Skeletal muscle cell (primary cell): Measurements from ENCODE around the gene MACROD1.

Experiments
- DNase-seq: peaks from one replicate; pipeline ENCODE4 v3.0.0-alpha.2; 2010; ENCODE audit warnings: low read depth
- H3K4me3 ChIP-seq: 2 replicates; pipeline ENCODE4 v1.5.1; 2011; ENCODE audit warnings: low read depth, mild to moderate bottlenecking, control low read depth, low read length, moderate library complexity

The MACROD1 gene, protein sequence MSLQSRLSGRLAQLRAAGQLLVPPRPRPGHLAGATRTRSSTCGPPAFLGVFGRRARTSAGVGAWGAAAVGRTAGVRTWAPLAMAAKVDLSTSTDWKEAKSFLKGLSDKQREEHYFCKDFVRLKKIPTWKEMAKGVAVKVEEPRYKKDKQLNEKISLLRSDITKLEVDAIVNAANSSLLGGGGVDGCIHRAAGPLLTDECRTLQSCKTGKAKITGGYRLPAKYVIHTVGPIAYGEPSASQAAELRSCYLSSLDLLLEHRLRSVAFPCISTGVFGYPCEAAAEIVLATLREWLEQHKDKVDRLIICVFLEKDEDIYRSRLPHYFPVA

DNA sequence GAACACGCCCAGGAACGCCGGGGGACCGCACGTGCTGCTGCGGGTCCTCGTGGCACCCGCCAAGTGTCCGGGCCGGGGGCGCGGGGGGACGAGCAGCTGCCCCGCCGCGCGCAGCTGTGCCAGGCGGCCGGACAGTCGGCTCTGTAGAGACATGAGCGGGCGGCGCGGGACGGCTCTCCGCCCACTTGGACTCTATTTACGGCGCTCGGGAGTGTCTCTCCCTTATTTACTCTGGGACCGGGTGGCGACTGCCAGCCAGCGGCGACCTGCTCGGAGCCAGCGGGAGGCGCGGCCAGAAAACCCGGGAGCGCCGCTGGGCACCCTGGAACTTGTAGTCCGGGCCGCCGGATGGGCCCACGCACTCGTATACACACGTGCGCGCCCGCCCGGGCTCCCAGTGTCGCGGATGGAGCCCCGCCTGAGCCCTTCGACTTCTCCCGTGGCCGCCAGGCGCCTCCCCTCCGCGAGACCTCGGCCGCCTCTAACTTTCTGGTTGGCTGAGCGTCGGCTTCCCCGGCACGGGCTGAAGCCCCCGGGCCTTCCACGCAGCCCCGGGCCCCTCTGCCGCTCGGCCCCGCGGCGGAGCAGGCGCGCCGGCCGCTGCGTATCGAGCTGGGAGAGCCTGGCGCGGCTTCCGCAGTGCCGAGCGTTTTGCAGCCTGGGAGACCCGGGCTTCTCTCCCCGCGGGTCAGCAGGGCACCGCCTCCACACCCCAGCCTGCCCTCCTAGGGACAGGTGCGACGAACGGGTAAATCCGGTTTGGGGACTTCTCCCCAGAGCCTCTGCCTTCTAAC, at the start of gene MACROD1:
MACROD1 (minus strand) TSS at position 272 of the 794 bp plus-strand sequence; CDS start at position 153, 119 bp downstream.
- DNase-seq, result peak; percentile 31
- peak within 1 kb of the TSS; percentile 69 for H3K4me3 ChIP-seq

DNA sequence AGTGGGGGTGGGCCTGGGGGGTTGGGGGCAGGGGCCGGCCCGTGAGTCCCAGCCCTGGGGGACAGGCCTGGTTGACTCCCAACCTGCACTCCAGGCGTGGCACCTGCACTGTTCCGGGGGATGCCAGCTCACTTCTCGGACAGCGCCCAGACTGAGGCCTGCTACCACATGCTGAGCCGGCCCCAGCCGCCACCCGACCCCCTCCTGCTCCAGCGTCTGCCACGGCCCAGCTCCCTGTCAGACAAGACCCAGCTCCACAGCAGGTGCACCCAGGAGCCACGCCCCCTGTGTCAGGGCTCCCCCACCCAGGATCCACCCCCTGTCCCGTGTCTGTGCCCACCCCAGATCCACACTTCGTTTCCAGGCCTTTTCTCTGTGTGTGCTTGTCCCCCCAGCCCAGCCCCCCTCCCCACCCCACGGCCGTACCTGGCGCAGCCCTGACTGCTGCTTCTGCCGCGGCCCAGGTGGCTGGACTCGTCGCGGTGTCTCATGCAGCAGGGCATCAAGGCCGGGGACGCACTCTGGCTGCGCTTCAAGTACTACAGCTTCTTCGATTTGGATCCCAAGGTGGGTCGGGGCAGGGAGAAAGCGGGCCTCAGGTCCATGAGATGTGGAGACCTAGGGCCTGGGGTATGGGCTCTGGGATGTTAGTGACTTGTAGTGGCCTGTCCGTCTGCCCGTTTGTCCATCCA, 45.4 kb upstream of the MACROD1 start:
- DNase-seq, result no peak
- H3K4me3 ChIP-seq, result no peak overlapping the region

DNA sequence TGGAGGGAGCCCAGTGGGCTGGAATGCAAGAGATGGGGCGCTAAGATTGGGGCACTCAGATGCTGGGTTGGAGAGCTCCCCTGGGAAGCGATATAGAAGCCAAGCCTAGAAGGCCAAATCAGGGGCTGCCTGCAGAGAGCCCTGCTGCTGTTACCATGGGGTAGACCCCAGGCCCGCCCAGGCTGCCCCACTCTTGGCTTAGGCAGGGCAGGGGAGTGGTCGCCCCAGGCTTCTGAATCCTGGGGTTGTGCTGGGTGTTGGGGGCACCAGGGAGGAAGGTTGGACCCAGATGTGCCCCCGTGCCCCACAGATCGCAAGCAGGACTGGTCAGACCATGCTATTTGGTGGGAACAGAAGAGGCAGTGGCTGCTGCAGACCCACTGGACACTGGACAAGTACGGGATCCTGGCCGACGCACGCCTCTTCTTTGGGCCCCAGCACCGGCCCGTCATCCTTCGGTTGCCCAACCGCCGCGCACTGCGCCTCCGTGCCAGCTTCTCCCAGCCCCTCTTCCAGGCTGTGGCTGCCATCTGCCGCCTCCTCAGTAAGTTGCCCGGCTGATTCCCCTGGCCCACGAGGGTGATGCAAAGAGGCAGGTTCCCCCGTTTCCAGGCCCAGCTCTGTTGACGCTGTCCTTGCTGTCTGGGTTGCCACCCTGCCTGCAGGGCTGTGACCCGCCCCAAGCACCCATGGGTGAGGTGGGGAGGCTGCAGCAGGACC, 44.5 kb upstream of the MACROD1 start:
- no peak overlapping the region for H3K4me3 ChIP-seq

DNA sequence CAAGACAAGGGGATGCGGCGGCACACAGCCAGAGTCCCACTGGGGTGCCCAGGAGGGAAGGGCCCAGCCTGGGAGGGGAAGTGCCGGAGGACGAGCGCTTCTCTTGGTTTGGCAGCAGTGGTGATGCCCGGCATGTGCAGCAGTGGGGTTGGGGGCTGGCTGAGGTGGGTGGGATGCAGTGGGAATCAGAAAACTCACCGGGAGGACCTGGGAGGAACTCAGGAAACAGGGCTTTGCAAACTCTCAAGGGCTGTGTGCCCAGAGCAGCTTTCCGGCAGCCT, 43.6 kb upstream of the MACROD1 start:
- no peak for DNase-seq
- H3K4me3 ChIP-seq, result no peak overlapping the region

More for the DNA sequence above, 44.5 kb upstream of the MACROD1 start:
- no peak for DNase-seq

DNA sequence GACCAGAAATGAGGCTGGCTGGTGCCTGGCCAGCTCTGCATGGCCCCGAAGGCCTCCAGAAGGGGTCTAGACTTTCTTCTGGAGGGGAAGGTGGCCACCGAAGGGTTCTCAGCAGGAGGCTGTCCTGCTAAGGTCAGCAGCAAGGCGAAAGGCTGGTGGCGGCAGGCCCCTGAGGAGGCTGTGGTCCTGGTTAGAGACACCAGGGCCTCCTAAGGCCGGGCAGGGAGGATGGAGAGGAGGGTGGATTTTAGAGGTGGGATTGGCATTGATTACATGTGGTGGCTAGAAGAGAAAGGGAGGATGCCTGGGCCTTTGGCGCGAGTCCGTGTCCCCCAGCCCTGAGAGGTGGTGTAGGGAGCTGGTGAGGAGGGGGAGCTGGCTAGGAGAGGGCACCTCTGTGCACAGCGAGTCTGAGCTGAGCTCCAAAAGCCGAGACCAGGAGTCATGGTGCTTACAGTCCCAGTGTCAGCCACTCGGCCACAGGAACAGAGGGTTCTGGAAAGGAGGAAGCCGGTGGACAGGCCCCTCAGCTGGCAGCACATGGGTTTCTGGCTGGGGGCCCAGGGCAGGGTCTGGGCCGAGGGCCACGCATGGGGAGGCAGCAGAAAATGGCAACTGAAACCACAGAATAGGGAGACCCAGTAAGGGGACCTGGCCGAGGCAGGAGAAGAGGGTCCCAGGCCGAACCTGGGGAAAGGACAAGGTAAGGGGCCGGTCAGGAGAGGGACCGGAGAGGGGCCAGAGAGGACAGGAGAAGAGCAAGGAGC, 43.1 kb upstream of the MACROD1 start:
- no peak for DNase-seq

DNA sequence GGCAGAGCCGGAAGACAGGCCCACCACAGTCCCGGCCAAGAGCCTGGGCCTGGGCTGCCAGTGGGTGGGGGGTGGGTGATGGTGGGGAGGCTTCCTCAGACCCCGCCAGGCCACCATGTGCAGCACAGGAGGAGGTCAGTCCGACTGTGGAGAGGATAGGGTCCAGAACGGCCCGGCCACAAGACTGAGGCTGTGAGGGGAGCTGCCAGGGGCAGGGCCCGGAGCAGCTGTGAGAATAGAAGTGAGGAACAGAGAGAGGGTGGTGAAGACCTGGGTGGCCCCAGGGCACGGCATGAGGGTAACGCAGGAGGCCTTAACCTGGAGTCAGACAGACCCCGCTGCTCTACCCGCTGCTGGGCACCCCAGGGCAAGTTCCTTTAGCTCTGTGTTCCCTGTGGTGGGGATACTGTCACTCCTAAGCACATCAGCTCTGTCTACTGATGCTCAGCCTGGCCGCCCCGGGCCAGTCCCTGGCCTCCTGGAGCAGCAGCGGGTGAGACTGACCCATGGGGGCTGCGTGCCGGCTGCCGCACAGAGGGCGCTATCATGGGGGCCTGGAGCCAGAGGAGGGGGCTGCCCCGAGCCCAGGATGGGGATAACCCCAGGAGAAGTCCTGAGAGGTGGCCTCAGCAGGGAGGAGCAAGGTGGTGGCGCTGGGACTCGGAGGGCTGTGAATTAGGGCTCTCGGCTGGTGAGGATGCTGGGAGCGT, 42.3 kb upstream of the MACROD1 start:
- DNase-seq, result no peak
- no peak overlapping the region for H3K4me3 ChIP-seq

More for the DNA sequence above, 43.1 kb upstream of the MACROD1 start:
- no peak overlapping the region for H3K4me3 ChIP-seq

DNA sequence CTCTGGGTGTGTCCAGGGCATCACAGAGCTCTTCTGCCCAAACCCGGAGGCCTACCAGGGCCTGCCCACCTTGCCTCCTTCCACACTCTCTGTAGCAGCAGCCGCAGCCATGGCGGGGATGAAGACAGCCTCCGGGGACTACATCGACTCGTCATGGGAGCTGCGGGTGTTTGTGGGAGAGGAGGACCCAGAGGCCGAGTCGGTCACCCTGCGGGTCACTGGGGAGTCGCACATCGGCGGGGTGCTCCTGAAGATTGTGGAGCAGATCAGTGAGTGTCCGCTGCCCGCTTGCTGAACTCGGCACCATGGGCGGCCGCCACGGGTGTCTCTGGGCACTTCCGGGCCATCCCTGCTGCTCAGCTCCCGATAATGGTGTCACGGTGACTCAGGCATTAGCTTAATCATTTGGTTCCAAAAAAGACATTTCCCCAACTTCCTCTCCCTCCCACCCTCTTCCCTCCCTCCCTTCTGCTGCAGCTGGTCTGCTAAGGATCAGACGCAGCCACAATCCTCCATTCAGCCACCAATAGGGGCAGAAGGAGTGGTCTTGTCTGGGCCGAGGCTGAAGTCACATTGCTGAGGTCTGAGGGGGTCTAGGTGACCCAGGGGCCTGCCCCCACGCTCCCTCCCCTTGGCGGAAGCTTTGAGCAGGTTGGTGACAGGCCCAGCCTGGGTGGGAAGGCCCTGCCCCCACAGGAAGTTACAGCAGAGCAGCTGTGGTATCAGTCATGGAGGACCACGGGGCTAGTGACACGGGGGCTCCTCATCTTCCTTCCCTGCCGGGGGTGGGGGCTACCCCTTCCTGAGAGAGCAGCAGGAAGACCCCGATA, 41.6 kb upstream of the MACROD1 start:
- H3K4me3 ChIP-seq, result no peak overlapping the region
- DNase-seq, result peak; percentile 31

DNA sequence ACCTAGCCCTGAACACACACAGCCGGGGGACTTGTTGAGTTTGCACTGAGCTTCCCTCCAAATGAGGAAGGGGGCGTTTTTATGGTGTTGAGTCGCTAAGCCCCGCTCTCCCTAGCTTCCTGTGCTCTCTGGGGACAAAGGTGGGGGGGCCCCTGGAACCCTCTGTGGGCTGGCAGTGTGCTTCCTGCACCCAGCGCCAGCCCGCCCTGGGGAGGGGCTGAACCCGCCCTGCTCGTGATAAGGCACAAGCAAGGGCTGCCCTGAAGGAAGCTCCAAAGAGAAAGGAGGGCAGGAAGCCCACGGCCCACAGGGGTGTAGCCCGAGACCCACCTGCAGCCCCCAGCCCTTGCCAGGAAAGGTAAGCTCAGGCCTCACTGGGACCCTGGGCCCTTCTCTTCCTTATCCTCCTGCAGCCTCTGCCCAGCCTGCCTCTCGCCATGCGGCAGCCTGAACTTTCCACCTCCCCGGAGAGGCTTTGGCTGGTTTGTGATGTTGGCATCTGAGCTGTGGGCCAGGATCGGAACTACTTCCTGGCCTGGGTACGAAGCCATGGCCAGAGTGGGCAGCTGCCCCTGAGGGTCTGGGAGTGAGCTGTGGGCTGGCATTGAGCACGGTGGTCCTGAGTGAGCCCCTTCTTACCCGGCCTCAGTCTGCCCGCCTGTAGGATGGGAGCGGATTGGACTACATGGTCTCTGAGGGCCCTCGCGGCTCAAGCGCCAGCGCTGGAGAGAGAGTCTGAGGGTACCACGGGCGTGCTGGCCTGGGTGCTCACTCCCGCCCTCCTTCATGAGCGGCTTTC, 40.7 kb upstream of the MACROD1 start, which contains the start of gene FERMT3:
FERMT3 (plus strand) TSS at position 265 of the 799 bp plus-strand sequence. CDS start 644 bp downstream, outside the sequence.
- no peak within 1 kb of the TSS for H3K4me3 ChIP-seq
- DNase-seq, result no peak

DNA sequence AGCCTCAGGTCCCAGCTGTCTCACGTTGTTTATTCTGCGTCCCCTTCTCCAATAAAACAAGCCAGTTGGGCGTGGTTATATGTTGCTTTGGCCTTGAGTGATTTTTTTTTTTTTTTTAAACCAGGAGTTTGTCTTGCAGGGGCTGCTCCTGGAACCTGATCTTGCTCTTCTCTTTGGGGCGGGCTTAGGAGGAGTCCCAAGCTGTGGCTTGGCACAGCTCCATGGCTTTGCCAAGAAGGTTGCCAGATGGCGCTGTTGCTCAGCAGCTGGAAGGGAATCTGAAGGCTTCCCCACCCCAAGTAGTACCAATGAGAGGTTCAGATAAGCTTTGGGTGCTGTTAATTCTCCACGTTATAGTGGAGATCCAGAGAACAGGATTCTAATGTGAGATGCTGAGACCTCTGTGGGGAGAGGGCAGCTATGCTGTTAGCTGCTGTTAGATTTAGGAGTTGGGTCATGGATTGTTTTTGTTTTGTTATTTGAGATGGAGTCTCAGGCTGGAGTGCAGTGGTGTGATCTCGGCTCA, 38.6 kb upstream of the MACROD1 start:
- no peak overlapping the region for H3K4me3 ChIP-seq
- DNase-seq, result peak; percentile 91

DNA sequence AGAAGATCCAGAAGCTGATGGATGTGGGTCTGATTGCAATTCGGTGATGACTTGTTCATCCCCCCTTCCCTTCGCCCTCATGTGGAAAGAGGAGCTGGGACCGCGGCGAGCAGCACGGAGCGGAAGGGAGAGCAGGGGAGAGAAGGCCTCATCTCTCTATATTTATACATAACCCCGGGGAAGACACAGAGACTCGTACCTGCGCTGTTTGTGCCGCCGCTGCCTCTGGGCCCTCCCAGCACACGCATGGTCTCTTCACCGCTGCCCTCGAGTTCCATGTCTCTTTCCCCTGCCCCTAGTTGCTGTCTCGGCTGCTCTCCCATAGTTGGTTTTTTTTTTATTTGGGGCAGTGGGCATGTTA, 38.1 kb upstream of the MACROD1 start:
- no peak overlapping the region for H3K4me3 ChIP-seq
- no peak for DNase-seq

DNA sequence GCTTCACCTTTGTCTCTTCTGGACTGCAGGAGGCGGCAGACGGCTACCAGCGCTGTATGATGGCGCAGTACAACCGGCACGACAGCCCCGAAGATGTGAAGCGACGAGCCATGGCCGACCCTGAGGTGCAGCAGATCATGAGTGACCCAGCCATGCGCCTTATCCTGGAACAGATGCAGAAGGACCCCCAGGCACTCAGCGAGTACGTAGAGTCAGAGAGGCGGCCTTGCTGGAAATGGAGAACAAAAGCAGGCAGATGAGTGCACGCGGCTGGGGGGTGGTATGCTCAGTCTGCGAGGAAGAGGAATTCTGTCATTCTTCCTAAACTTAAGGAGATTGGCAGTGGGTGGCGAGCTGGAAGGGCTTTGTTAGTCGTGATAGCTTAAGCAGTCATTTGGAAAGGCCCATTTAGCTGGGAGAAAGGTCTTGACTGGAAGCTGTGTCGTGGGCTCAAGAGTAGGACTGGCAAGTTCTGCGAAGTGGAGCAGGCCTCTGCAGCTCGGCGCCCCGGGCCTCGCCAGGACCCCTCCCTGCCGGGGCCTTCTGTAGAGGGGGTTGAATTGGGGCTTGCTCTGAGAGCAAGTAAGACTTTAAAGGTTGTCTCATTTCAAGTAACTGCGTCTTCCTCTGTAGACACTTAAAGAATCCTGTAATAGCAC, 37.6 kb upstream of the MACROD1 start:
- DNase-seq, result no peak
- H3K4me3 ChIP-seq, result no peak overlapping the region

DNA sequence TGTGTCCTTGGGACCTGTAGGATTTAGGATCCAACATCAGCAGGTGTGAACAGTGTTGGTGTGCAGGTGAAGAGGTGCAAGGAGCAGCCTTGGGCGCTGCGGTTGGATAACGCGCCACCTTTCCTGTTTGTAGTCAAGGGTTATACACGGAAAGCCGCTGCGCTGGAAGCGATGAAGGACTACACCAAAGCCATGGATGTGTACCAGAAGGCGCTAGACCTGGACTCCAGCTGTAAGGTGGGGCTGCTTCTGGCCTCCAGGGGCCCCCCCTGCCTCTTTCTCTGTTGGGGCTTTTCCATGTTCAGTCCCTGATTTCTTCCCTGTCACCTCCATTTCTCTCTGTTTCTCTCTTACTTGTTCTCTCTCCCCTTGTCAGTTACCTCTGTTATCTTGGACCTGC, 37.1 kb upstream of the MACROD1 start:
- H3K4me3 ChIP-seq, result no peak overlapping the region
- no peak for DNase-seq

DNA sequence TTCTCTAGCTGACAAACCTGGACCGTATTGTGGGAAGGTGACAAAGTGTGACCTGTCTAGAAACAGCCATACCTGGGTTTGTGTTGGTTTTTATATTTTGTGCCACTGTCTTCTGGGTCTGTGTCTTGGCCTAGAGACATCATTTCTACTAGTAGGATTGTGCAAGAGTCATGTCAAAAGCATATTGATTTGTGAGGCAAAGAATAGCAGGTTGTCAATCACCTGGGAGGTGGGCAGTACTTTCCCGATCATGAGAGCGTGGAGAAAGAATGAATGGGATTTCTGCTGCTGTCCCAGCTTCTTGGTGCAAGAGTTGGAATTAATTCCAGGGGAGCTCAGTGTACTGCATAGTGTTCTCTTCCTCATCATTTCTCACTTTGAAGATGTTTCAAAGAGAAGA, 35.6 kb upstream of the MACROD1 start:
- H3K4me3 ChIP-seq, result no peak overlapping the region
- no peak for DNase-seq

DNA sequence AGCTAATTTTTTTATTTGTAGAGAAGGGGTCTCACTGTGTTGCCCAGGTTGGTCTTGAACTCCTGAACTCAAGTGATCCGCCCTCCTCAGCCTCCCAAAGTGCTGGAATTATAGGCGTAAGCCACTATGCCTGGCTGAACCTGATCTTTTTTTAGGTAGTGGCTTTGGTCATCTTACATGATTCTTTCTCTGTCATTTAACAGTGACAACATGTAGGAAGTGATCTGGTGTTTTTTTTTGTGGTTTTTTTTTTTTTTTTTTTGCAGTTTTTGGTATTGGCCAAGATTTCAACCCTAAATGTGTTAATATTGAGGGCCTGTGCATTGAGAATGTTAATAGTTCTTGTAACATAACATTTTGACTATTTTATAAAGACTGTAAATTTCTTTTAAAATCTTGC, 32.6 kb upstream of the MACROD1 start:
- no peak overlapping the region for H3K4me3 ChIP-seq
- no peak for DNase-seq

DNA sequence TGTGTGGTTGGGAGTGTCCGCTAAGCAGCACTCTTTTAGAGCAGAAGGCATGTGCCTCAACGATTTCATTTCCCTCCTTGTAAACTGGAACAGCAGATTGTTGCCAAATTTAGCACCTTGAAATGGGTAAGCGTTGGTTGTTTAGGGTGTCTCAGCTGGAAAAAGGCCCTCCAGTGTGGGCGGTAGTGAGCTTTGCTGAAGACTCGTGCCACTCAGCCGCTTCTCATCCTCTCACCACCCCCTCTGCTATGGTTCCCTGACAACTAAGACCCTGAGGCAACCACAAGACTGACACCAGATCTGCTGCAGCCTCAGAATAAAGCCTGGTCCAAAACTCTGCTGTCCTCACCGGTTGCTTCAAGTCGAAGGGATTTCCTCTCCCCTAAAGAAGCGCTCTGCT, 30.7 kb upstream of the MACROD1 start:
- no peak overlapping the region for H3K4me3 ChIP-seq
- no peak for DNase-seq

DNA sequence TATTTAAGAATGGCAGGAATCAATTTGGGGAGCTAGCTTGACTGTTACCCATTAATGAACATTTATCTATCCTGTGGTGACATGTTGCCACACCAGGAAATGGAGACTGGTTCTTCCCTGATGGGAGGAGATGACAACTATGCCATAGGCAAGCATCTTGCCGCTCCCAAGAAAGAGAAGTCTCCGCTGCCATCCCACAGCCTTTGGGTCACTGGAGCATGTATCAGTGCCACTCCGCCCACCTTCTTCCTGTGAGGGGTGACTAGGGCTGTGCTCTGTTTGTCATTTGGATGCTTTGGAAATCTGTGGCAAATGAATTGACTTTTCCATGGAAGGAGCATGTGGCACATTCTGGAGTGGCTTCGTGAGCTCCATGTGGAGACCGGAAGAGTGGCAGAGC, 26.5 kb upstream of the MACROD1 start:
- DNase-seq, result no peak
- H3K4me3 ChIP-seq, result no peak overlapping the region
